ENCODE results near the gene ERVK3-1. TPM values are rescaled to one million over a fixed set of nuclear protein-coding genes. Genes with fewer than 3 reads are reported as not detected.
"Not testable (repeated sequence)": the region's sequence is repeated elsewhere in the genome, so short reads cannot be mapped to it uniquely, and the experiment has no call there.

Gene ERVK3-1
- 23.9 and 29.3 TPM in 2 replicates for total RNA-seq

GRCh38 chr19:58305065-58305931, at the start of gene ERVK3-1:
TSS of gene ERVK3-1 (plus strand) at chr19:58305377. CDS start at chr19:58312169, 6,792 bp downstream.
- H3K4me1 ChIP-seq (ENCODE audit: insufficient read depth, low read length), result peaks cover 14% of the 10 kb centered on the region
- DNase-seq (ENCODE audit: insufficient read length, low spot score, missing footprints), result peak; percentile 98
- H4K20me1 ChIP-seq (ENCODE audit: insufficient read depth, low read length), result peaks cover 13% of the 10 kb centered on the region
- peak within 1 kb of the TSS; percentile 82 for H3K4me2 ChIP-seq (ENCODE audit: insufficient read depth, low read length)
- H3K4me3 ChIP-seq (ENCODE audit: insufficient read depth, low read length), result peak within 1 kb of the TSS; percentile 96
- TF ChIP-seq CTCF (IDR thresholded peaks at IDR 0.05; ENCODE audit: extremely low read depth, low read depth, low read length), result no peak
- peak within 1 kb of the TSS; percentile 94 for H3K27ac ChIP-seq (ENCODE audit: low read depth, low read length)
- H3K27me3 ChIP-seq (ENCODE audit: insufficient read depth, low read length), result no peaks in the 10 kb centered on the region
- no peaks in the 10 kb centered on the region for H3K9me3 ChIP-seq (ENCODE audit: low read depth, low read length)
- H3K36me3 ChIP-seq (ENCODE audit: insufficient read depth, low read length), result peaks cover 38% of the 10 kb centered on the region
- H2AFZ ChIP-seq (ENCODE audit: low read length), result peak within 1 kb of the TSS; percentile 94
- H3K79me2 ChIP-seq (ENCODE audit: insufficient read depth, low read length), result peaks cover 49% of the 10 kb centered on the region

- not testable (repeated sequence) for H3K79me2 ChIP-seq (ENCODE audit: insufficient read depth, low read length); H3K27me3 ChIP-seq (ENCODE audit: insufficient read depth, low read length); H3K4me2 ChIP-seq (ENCODE audit: insufficient read depth, low read length); H3K27ac ChIP-seq (ENCODE audit: low read depth, low read length); DNase-seq (ENCODE audit: insufficient read length, low spot score, missing footprints); H4K20me1 ChIP-seq (ENCODE audit: insufficient read depth, low read length); H3K4me1 ChIP-seq (ENCODE audit: insufficient read depth, low read length); H3K4me3 ChIP-seq (ENCODE audit: insufficient read depth, low read length); H2AFZ ChIP-seq (ENCODE audit: low read length)
- H3K9me3 ChIP-seq (ENCODE audit: low read depth, low read length), result peaks cover 76% of the 10 kb centered on the region
- H3K36me3 ChIP-seq (ENCODE audit: insufficient read depth, low read length), result peaks cover 86% of the 10 kb centered on the region
Observed at GRCh38 chr19:58258259-58258658, 46.9 kb upstream of the ERVK3-1 start.

GRCh38 chr19:58261600-58261967, 43.6 kb upstream of the ERVK3-1 start:
- TF ChIP-seq CTCF (IDR thresholded peaks at IDR 0.05; ENCODE audit: extremely low read depth, low read depth, low read length), result no peak
- Histone ChIP-seq H3K79me2 (ENCODE audit: insufficient read depth, low read length) (no peaks in the 10 kb centered on the region), H3K36me3 (ENCODE audit: insufficient read depth, low read length) (peaks cover 68% of the 10 kb centered on the region), H4K20me1 (ENCODE audit: insufficient read depth, low read length) (no peaks in the 10 kb centered on the region), H3K9me3 (ENCODE audit: low read depth, low read length) (peaks cover 80% of the 10 kb centered on the region), H3K4me1 (ENCODE audit: insufficient read depth, low read length) (no peaks in the 10 kb centered on the region), H3K27ac (ENCODE audit: low read depth, low read length) (no peak overlapping the region), H3K27me3 (ENCODE audit: insufficient read depth, low read length) (no peaks in the 10 kb centered on the region), H3K4me3 (ENCODE audit: insufficient read depth, low read length) (no peak overlapping the region), H3K4me2 (ENCODE audit: insufficient read depth, low read length) (no peak overlapping the region), H2AFZ (ENCODE audit: low read length) (no peak overlapping the region)
- DNase-seq (ENCODE audit: insufficient read length, low spot score, missing footprints), result no peak

GRCh38 chr19:58261968-58262921, 42.9 kb upstream of the ERVK3-1 start:
- no peaks in the 10 kb centered on the region for H3K27me3 ChIP-seq (ENCODE audit: insufficient read depth, low read length)
- H3K27ac ChIP-seq (ENCODE audit: low read depth, low read length), result no peak overlapping the region
- H3K36me3 ChIP-seq (ENCODE audit: insufficient read depth, low read length), result peaks cover 66% of the 10 kb centered on the region
- peak overlapping the region; percentile 35 for H3K4me3 ChIP-seq (ENCODE audit: insufficient read depth, low read length)
- H3K9me3 ChIP-seq (ENCODE audit: low read depth, low read length), result peaks cover 78% of the 10 kb centered on the region
- H3K4me1 ChIP-seq (ENCODE audit: insufficient read depth, low read length), result no peaks in the 10 kb centered on the region
- no peaks in the 10 kb centered on the region for H3K79me2 ChIP-seq (ENCODE audit: insufficient read depth, low read length)
- TF ChIP-seq CTCF (IDR thresholded peaks at IDR 0.05; ENCODE audit: extremely low read depth, low read depth, low read length), result no peak
- H3K4me2 ChIP-seq (ENCODE audit: insufficient read depth, low read length), result no peak overlapping the region
- DNase-seq (ENCODE audit: insufficient read length, low spot score, missing footprints), result no peak
- H4K20me1 ChIP-seq (ENCODE audit: insufficient read depth, low read length), result no peaks in the 10 kb centered on the region
- H2AFZ ChIP-seq (ENCODE audit: low read length), result no peak overlapping the region

Data from osteoblast (primary cell).